HG03439 (cell line): ENCODE measurements around the gene TLE7.

Source experiments
- ATAC-seq: cut with Tn5 transposase; IDR thresholded peaks from one replicate; pipeline ENCODE4 v1.9.1; 2021; ENCODE audit warnings: mild to moderate bottlenecking, moderate library complexity; ENCODE audit not compliant: unreplicated experiment

Gene TLE7

DNA sequence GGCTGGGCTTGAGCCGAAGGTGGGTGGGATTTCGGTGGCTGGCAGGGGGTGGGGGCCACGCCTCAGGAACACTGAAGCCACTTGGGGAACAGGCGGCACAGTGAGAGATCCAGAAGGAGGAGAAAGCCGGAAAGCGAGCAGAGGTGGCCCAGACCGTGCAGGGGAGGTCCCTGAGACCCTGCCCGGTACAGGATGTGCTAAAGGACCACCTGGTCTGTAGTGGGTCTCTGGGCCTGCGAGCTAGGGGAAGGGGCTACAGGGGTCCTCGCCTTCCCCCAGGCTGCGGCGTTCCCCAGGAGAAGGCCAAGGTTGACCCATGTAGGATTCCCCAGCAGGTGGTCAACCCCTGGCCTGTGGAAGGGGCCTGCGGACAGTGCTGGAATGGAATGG is at the start of gene TLE7:
Gene TLE7 (minus strand): TSS at position 4 of the 390 bp plus-strand sequence. CDS start 8,730 bp downstream, outside the sequence.
- ATAC-seq = no peak

DNA sequence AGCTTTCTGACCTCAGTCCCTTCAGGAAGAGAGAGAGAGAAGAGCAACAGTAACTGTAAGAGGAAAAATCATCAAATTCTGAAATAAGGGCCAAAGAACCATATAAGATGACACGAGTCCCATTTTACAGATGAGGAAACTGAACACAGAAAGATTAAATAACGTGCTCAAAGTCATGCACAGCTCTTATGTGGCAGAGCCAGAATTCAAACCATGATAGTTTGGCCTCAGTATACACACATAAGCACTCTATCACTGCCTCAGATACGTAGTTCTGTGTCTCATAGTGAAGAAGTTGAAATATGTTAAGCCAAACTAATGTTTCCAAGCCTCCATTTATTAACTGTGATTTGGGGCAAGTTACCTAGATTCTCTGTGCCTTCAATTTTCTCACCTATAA is 49.2 kb upstream of the TLE7 start:
- ATAC-seq = no peak

DNA sequence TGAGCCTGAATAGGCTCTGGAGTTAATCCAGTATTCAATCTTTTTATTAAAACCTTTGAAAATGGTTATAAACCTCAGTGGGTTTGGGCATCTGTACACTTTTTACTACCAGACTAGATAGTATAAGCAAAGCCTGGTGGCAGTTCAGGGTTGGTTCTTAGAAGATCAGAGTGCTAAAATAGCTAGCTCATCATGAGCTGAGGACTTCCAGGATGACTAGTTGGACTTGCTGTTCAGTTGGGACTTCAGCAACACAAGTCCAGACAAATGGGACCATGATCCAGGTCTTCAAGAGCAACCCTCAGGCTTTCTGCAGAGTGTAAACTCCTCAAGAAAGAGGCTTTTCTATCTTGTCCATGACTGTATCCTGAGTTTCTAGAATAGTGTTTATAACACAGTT is 48.5 kb upstream of the TLE7 start:
- no peak for ATAC-seq

DNA sequence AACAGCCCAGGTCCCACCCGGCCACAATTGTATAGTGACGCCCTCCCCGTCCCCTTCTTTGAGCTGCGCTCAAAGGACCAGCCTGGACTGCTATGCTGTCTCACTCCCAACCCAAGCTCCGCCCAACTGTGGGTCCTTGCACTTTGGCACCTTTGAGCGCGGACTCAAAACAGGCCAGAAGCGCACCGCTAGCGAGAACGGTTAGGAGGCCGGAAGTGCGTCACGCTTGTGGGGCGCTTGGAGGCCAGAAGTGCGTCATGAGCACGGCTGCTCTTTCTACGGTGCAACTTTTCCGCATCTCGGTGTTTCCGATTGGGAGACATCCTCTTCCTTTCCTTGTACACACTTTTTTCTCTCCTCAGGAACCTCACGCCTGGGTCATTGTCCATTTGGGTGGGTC is 47.3 kb upstream of the TLE7 start, which contains the start of gene ZNF19:
Gene ZNF19 (minus strand): TSS at position 203 of the 400 bp plus-strand sequence. CDS start 7,210 bp downstream, outside the sequence.
- ATAC-seq = no peak

DNA sequence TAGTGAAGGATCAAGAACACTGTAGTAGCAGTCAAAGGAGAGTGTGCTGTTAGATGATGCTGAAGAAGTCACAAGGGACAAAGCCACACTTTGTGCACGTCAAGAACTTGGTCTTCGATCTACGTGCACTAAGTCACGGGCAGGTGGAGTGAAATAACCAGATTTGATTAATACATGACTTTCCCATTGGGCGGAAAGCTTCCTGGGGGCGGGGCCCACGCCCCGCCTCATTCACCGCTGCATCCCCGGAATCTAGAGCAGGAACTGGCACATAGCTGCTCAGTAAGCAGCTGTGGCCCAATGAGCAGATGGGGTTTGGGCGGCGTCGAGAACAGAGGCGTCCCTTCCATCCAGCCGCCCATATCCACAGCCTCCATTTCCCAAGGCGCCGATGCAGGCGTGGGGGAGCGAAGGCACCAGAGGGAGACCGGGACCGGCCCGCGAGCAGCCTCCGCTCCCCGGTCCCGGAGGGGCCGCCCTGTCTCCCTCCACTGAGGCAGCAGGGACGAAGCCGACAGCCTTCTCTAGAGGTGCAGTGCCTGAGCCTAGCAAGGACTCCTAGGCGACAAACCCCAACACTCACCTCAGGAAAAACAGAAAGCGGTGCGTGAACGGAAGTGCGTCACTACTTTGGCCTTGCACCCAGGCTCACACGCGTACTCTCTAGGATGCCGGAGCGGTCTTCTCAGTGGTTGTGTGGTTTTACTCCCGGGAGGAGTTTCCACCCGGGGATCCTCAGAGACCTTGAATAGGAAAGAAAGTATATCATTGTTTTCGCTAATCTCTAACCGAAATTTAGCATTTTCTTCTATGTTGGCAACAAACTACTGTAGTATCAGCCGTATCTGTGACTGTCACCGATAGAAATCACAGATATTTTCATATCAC is 42.4 kb upstream of the TLE7 start:
- ATAC-seq = peak; percentile 86

DNA sequence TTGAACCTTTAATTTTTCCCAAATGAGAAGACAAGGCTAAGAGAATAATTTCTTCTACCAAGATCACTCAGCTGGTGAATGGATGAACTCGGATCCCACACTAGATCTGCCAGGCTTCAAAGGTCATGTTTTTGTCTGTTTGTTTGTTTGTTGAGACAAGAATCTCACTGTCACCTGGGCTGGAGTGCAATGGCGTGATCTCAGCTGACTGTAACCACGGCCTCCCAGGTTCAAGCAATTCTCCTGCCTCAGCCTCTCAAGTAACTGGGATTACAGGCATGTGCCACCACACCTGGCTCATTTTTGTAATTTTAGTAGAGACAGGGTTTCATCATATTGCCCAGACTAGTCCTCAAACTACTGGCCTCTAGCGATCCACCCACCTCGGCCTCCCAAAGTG is 40.7 kb upstream of the TLE7 start:
- ATAC-seq = no peak

DNA sequence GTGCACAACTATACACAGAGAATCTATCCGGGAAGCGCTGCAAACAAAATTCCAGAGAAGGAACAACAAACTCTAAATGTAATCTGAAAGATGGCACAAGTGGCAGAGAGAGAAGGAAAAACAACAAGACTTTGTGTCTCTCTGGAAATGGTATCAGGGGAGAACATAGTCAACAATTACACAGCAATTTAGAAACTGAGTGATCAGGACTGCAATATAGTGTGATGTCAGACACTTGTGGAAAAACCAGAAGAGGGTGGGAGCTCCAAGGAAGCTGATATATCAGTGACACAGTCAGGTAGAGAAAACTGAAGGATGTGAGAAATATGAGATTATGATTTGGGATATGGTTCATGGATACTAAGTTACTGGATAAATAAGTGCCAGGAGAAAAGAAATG is 39.1 kb upstream of the TLE7 start:
- ATAC-seq = no peak

DNA sequence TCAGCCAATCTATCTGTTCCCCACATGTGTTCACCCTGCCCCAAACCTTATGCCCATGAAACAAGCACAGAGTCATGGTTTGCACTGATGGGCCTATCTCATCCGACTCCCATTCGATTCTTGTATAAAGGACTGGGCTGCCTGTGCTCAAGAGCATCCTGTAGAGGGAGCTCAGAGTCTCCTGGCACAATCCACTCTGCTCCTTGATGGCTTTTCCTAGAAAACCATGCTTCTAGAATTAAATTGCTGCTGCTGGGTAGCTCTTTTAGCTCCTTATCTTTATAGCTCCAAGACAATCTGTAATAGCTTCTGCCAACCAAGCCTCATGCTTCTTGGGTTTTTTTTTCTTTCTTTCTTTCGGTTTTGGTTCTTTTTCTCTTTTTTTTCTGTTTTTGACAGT is 37.6 kb upstream of the TLE7 start:
- ATAC-seq = no peak

DNA sequence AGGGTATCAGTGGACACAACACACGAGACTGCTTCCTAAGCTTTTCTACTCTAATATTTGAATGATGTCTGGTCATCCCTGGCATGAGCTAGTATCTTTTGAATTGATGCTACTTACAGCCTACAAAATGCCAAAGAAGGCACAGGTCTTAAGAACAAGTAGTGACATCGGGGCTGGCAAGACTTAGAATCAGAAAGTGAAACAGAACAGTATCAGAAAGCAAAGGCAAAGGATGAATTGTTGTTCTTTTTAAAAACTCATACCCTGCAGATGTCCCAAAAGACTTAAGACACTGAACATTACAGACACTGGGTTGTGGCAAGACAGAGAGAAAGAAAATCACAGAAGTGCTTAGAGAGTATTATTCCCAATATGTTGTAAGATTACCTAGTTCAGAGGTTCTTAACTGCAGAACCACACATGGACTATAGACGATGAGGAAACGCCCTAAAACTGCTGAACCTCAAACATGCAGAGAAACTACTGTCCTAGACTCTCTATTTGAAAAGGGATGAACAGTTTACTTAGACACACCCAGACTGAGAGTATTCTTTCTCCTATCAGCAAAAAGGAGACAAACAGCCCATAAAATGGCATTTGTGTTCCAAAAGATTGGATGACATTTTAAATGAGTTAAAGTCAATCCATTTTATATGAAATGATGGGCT is 34.7 kb upstream of the TLE7 start:
- ATAC-seq = no peak

DNA sequence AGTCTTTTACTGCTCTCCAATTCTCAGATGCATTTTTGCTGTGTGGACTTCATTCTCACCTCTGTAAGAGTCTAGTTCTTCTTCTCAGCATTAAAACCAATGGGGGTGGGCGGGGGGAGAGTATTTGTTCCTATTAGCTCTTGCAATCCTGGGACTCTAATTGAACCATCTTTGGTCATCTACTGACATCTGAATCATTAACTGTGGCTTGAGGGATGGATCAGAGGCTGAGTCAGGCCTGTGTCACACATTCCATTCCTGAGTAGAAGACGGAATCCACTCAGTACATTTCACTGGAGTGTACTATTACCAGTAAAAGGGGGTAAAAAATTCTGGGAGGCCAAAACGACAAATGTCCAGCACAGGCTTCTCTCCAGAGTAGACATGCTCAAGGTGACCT is 33.0 kb upstream of the TLE7 start:
- ATAC-seq = no peak

DNA sequence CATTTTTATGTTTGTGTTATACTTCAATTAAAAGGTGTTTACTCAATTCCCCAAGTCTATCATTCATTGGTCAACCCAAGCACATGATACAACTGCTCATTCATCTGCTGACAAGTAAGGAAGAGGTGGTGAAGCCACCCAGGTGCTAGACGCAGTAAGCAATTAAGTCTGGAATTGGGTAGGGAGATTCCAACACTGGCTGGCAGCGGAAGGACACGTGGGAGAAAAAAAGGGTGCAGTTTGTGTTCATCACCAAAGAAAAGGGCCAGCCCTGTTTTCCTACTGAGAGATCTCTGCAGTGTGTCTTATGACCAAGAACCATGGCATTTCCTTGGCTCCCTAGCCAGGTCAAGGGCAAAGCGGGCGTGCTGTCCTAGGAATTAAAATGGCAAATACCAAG is 32.0 kb upstream of the TLE7 start:
- no peak for ATAC-seq

DNA sequence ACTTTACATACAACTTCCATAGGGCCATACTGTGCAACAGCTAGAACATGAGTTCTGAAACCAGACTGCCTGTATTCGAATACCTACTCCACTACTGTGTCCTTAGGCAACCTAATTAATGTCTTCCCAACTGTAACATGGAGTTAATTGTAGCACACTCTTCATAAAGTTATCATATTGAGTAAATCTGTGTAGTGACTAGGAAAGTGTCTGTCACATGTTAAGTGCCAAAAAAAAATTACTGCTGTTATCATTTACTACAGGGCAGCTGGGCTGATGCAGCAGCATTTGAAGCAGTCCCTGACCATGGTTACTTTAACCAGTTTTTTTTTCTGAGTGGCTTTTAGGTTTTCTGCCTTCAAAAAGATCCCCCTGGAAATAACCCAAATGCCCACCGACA is 31.1 kb upstream of the TLE7 start:
- ATAC-seq = no peak

DNA sequence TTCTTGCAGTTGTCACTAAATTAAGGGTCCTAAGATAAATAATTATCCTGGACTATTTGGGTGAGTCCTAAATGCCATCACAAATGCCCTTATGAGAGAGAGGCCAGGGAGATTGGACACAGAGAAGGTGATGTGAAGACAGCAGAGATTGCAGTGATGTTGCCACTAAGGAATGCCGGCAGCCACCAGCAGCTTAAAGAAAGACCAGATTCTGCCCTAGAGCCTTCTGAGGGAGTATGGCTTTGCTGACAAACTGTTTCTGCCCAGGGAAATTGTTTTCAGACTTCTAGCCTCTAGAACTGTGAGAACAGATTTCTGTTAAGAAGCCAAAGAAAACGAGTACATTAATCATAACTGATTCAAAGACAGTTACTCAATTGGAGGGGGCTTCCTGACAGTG is 30.2 kb upstream of the TLE7 start:
- ATAC-seq = no peak

DNA sequence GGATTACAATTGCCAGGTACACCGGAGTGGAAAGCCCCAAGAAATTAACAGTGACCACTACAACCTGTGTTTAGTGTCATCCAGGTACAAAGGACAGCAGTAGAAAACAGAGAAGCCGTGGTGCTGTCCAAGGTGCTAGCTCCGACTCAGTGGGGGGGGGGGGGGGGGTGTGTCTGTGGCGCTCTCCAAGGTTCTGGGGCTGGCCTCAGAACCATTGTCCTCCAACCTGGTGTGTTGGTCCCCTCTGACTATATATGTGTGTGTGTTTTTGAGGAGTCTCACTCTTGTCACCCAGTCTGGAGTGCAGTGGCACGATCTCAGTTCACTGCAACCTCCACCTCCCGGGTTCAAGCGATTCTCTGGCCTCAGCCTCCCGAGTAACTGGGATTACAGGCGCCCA is 26.0 kb upstream of the TLE7 start:
- no peak for ATAC-seq

DNA sequence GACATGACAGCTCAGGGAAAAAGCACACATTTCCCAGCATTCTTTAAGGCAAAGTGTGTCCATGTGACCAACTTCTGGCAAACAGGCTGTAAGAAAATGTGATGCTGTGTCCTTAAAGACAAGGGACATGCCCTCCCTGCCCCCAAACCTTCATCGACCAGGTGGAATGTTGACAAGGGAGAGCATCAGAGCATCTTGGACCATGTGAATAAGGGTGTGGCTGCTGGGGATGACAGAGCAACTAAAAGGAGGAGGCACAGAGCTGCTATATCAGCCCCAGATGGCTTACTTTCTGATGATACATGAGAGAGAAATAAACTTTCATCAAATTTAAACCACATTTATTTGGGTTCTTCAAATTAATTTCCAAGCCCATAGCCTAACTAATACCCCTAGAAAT is 22.4 kb upstream of the TLE7 start:
- no peak for ATAC-seq

DNA sequence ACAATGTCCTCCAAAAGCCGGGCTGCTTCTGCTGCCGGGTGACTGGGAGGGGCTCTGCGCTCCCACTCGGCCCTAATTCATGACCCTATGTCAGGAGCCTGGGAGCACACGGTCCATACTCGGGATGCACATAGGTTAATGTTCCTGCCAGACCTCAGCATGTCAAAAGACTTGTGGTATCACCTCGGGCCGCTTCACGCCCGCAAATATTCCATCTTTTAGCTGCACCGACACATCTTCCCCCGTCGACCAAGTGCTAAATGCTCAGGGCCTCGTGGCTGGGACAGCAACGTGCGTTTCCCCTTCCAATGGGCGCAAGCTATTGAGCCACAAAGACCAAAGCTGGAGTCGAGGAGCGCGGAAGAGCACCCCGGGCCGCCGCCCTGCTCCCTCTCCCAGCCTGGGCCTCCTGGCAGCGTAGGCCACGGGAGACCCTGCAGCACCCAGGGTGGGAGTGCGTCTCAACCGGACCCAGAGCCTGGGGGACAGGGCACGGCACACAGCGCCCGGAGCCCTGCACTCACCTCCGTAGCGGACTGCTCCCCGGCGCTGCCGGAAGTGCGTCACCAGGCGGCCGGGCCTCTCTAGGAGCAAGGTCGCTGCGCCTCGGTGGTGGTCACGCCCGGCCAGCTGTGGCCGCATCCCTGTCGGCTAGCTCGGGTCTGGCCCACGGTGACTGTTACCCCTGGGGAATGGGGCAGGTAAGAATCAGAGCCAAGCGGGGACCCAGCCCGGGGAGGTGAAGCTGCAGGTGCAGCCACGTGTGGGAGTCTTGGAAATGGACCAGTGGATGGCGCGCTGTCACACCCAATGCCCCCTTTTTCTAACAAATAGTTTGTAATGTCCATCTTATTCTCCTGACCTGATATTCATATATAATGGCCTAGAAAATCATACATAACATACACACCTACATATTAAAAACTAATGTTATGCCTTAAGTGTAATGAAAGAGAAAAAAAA is 20.1 kb upstream of the TLE7 start, which contains the start of gene ZNF23:
Gene ZNF23 (minus strand): TSS at position 562 of the 963 bp plus-strand sequence. CDS start 5,451 bp downstream, outside the sequence.
- peak; percentile 98 for ATAC-seq

DNA sequence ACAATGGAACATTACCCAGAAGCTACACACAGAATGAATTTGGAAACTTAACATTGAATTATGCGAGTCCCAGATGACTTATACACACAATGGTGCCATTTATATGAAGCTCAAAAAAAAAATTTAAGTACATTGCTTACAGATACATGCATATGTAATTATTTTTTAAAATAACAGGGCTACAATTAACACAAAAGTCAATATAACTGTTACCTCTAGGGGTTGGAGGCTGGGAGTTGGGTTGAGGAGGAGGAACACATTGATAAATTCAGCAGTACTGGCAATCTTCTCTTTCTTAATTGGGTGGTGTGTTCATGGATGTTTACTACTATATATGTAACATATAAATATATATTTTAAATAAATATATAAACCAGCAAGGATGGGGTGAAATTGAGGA is 19.1 kb upstream of the TLE7 start:
- no peak for ATAC-seq

DNA sequence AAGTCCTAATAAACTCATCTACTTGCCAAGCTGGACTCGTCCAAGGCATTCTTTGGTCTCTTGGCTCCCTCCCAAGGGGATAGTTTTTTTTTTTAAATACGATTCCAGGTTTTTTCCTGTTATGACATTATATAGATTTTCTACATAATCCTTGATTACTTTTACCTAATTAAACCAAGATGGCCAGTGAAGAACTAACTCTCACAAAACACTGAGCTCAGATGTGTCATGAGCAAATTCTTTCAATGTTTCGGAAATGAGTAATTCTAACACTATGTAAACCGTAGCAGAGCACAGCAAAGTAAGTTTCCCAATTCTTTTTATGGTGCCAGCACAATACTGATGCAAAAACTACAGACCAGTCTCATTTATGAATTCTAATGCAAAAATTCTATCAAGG is 18.4 kb upstream of the TLE7 start:
- no peak for ATAC-seq

DNA sequence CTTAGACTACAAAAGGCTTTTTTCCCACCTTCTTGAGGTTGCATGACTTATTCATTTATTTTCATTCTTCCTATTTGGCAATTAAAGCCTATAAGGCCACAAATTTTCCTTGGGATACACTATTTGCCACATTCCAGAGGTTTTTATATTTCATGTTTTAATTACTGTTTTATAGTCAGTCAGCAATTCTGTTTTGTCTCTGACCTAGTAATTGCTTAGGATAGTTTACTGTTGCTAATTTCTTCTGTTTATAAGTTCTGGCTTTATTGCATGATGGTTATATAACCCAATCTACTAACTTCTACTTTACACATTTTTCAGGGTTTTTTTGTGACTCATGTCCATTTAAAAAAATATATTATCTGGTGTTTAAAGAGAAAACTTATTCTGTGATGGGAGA is 17.7 kb upstream of the TLE7 start:
- ATAC-seq = no peak

DNA sequence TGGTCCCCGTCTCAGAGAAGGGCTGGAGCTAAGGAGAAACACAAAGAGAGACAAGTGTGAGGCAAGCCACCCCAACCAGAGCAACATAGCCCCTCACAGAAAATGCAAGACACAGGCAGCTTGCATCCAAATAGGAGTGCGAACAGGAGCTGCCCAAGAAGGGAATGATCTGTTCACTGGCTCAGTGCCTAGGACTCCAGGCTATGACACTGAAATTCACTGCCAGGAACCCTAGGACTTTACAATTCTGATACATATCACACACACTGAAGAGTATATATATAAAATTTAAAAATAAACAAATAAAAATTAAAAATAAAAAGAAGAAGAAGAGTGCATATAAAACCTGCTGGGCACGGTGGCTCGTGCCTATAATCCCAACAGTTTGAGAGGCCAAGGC is 14.9 kb upstream of the TLE7 start:
- ATAC-seq = no peak

DNA sequence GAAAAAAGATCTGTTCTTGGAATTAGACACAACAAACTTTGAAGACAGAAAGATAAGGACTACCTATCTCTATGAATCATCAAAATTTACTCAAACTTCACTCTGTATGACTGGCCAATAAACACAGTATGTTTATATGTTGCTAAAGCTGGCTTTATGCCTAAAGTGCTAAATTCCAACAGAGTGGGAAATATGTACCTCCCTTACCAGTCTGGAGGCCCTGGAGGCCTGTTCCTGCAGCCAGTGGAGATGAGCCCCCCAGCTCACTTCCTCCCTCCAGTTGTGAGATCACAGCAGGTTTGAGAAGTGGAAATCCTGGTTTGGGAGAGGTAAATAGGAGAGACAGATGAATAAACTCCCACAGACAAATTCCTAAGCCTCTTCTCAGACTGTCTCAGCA is 11.2 kb upstream of the TLE7 start:
- ATAC-seq = no peak
